Measurements from ENCODE around the gene TRAK1.
"Not testable (repeated sequence)": the region's sequence is repeated elsewhere in the genome, so short reads cannot be mapped to it uniquely, and the experiment has no call there.

Gene TRAK1

GRCh38 chr3:42098171-42098570, 7.0 kb downstream of the TRAK1 start:
- DNase-seq (ENCODE audit: low read depth in 3 of 3) = no peak

DNA sequence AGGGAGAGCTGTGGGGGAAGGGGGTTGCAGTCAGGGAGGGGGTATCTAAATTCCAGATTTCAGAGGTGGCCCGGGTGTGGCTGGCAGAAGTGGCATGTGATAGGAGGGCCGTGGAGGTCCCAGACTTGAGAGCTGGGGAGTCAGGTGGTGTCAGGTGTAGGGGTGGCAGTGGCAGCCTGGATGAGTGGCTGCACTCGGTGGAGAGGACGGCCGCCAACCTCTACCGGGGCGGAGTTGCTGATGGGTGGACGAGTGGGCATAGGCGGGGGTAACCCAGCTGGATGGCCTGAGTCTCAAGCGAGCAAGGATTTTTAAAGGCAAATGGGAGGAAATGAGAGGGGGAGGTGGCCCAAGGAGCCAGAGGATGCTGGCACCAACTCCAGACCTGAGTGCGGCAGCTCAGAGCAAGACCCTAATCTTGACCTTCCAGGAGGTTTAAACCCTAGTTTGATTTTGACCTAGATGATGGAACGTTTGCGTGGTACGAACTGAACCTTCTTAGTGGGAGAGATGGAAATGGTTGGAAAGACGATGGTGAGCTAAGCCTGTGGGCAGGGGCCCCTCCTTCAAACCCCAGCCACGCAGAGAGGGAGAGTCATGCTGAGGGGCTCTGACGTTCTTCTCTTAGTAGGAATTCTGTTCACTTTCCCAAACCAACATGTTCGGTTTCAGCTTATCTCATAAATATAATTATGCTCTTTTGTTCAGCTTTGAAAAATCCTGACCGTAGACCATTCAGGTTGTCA, 8.0 kb downstream of the TRAK1 start:
- DNase-seq (ENCODE audit: low read depth in 3 of 3) = no peak

- no peak for DNase-seq (ENCODE audit: low read depth in 3 of 3)
Measured at GRCh38 chr3:42101048-42101447, 9.9 kb downstream of the TRAK1 start.

DNA sequence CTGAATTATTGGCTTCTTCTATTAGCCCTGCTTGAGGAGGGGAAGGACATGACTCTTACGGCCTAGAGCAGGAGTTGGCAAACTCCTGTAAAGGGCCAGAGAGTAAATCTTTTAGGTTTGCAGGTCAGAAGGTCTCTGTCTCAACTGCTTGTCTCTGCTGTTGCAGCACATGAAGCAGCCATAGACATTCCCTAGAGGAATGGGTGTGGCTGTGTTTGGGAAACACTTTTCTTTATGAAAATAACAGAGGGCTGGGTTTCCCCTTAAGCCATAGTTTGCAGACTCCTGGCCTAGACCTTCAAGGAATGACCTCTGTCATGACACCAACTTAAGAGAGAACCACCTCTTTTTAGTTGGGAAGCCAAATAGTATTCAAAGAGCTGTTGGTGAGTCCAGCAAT, 10.3 kb downstream of the TRAK1 start:
- no peak for DNase-seq (ENCODE audit: low read depth in 3 of 3)

- no peak for DNase-seq (ENCODE audit: low read depth in 3 of 3)
Measured at GRCh38 chr3:42102571-42102970, 11.4 kb downstream of the TRAK1 start.

DNA sequence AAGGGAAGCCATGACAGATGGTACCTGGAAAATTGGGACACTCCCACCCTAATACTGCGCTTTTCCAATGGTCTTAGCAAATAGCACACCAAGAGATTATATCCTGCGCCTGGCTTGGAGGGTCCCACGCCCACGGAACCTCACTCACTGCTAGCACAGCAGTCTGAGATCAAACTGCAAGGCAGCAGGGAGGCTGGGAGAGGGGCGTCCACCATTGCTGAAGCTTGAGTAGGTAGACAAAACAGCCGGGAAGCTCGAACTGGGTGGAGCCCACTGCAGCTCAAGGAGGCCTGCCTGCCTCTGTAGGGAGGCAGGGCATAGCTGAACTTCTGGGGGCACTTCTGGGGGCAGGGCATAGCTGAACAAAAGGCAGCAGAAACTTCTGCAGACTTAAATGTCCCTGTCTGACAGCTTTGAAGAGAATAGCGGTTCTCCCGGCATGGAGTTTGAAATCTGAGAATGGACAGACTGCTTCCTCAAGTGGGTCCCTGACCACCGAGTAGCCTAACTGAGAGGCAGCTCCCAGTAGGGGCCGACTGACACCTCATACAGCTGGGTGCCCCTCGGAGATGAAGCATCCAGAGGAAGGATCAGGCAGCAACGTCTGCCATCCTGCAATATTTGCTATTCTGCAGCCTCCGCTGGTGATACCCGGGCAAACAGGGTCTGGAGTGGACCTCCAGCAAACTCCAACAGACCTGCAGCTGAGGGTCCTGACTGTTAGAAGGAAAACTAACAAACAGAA, 12.9 kb downstream of the TRAK1 start:
- not testable (repeated sequence) for DNase-seq (ENCODE audit: low read depth in 3 of 3)

DNA sequence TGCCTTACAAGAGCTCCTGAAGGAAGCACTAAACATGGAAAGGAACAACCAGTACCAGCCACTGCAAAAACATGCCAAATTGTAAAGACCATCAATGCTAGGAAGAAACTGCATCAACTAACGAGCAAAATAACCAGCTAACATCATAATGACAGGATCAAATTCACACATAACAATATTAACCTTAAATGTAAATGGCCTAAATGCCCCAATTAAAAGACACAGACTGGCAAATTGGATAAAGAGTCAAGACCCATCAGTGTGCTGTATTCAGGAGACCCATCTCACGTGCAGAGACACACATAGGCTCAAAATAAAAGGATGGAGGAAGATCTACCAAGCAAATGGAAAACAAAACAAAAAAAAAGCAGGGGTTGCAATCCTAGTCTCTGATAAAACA, 14.8 kb downstream of the TRAK1 start:
- not testable (repeated sequence) for DNase-seq (ENCODE audit: low read depth in 3 of 3)

GRCh38 chr3:42106646-42107045, 15.5 kb downstream of the TRAK1 start:
- no peak for DNase-seq (ENCODE audit: low read depth in 3 of 3)

GRCh38 chr3:42110631-42111030, 19.5 kb downstream of the TRAK1 start:
- no peak for DNase-seq (ENCODE audit: low read depth in 3 of 3)

GRCh38 chr3:42114130-42114725, 23.1 kb downstream of the TRAK1 start:
- no peak for DNase-seq (ENCODE audit: low read depth in 3 of 3)

DNA sequence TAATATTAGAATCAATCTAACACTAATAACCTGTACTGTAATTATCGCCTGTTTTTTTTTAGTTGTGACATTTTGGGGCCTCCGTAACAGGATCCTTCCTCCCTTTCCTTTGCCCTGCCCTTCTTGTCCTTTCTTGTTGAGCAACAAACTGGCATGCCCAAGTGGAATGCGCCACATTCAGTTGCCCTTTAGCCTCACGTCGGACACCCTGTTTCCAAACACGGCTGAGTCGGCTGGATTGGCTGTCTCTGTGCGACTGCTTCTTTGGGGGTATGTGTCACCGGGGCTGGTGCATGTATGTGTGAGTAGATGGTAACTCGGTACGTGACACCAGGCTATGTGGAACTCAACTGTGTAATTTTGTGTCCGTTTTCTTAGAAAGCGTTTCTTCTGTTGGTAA, 24.1 kb downstream of the TRAK1 start:
- DNase-seq (ENCODE audit: low read depth in 3 of 3) = no peak

DNA sequence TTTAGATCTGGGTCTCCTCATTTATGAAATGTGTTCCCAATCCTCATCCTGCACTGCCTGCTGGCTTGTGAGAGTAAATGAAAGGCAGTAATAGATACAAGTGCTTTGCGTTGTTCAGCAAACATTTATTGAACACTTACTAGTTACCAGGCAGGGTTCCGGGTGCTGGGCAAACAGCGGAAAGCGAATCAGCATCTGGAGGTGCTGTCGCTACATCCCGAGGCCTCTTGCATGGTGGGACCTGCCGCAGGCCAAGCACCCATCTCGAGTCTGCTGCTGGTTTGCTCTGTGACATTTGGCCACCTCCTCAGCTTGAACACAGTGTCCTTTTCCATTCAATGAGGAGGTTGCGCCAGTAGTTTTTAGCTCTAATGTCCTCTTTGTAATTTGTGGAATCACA, 24.8 kb downstream of the TRAK1 start:
- DNase-seq (ENCODE audit: low read depth in 3 of 3) = no peak

DNA sequence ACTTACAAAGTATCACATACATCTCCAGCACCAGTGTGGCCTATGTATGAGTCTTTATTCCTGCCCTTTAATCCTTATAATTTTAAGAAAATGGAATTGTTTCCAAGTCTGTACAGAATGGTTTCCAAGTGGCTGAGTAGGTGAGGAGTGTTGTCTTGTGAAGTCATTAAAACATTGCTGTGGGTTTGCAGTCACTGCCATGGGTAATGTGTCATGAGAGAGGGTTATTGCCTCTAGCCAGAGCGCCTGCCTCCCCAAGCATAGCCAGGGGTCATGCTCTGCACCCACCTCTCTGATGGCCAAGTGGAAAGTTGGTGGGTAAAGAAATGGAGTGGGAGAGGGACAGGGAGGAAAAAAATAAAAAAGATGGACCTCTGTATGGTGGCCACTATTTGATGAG, 25.3 kb downstream of the TRAK1 start:
- no peak for DNase-seq (ENCODE audit: low read depth in 3 of 3)

DNA sequence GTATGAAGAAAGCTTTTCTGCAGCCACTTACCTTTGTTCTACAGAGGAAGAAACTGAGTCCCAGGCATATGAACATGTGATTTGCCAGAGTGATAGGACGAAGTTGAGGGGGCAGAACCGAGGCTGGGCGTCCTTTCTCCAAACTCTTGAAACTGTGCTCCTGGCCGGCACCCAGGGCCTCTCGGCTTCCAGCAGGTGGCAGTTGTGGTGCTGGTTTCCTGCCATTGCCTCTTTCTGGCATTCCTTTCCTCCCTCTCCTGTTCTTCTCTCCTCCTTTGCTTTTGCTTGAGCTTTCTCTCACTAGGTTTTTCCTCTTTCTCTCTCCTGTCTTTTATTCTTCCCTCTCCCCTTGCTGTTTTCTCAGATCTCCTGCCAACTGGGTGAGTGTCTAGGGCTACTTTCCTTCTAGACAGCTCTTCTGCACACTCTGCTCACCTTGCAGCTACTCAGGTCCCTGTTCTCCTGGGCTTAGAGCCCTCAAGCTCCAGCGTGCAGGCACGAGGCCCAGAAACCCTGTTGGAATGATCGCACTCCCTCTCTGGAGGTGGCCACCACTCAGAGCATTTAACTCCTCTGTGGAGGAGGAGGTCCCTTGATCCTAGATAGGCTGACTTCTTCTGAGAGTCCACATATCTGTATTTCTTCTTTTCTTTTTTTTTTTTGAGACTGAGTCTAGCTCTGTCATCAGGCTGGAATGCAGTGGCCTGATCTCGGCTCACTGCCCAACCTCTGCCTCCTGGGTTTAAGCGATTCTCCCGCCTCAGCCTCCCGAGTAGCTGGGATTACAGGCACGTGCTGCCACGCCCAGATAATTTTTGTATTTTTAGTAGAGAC, 26.2 kb downstream of the TRAK1 start:
- no peak for DNase-seq (ENCODE audit: low read depth in 3 of 3)

- no peak for DNase-seq (ENCODE audit: low read depth in 3 of 3)
Measured at GRCh38 chr3:42118762-42119361, 27.7 kb downstream of the TRAK1 start.

GRCh38 chr3:42119561-42120355, 28.6 kb downstream of the TRAK1 start:
- no peak for DNase-seq (ENCODE audit: low read depth in 3 of 3)

DNA sequence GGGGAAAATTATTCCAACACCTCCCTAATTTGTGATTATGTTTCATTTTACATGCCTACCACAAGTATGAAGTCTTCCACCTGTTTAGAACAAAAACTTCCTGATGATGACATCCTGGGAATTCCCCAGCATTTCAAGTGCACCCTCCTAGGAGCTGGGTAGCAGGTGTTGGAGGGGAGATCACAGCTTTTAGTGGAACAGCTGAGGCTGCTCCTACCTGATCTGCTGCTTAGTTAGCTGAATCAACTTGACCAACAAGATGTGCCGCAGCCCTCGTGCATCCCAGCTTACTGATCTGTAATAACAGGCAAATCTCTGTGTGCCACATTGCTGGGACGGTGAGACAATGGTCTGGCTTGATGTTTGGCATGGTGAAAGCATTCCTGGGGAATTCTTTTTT, 29.7 kb downstream of the TRAK1 start:
- no peak for DNase-seq (ENCODE audit: low read depth in 3 of 3)

DNA sequence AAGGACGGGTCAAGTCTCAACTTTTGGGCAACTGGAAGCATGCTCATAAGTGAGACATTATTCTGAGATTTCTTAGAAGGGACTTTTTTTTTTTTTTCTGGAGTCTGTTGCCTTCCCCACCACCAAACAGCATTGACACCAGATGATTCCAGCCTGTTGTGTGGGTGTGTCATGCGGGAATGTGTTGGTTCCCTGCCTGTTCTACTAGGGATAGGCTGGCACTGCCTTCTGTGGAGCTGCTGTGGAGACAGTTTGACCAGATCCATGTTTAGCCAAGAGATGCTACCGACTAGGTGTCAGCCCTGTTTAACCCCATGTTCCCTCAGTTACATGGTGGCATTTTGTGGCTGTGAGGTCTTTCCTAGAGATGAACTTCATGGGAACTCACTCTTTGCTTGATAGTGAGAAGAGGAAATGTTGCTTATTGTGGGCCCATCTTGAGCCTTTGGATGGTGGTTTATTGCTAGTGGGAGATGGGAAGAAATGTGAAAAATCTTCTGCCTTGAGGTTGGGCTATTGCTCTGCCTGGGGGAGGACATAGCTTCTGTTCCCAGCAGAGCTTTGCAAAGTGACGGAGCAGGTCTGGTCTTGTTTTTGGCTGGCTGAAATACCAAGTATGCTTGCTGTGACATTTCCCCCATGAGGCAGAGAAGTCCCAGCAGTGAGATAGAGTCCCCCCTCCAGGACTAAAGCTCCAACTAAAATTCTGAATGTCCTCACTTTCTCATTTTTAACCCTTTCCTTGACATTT, 31.3 kb downstream of the TRAK1 start:
- DNase-seq (ENCODE audit: low read depth in 3 of 3) = no peak

GRCh38 chr3:42123012-42123581, 31.9 kb downstream of the TRAK1 start:
- DNase-seq (ENCODE audit: low read depth in 3 of 3) = no peak
